ENCODE data around the gene ZNF629.
"Not testable (repeated sequence)": the region's sequence is repeated elsewhere in the genome, so short reads cannot be mapped to it uniquely, and the experiment has no call there.

The ZNF629 gene

DNA sequence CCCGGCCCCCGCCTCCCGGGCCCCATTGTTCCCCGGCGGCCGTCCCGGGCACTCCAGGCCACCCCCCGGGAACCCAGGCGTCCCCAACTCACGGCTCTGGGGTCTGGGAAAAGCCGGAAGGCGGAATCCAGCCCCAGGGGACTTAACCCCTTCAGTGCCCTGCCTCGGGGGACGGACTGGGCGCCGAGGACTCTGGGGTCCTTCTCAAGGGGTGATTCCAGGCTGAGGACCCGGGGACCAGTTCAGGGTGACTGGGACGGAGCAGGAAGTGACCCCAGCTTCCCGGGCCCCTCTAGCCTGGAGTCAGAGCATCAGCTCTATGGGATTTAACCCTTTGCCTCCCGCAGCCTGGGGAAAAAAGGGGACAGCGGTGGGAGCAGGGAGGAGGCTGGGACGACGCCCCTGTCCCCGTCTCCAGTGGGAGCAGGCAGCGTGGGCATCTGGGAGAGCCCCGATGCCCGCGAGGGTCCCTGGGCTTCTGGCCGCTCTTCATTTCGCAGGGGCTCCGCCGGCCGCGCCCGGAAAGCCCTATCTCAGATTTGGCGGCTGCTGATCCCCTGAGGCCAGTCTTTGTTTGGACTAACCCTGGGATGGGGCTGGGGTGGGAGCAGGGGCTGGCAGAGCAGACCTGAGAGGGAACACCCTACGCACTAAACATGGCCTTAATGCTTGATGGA is at the start of gene ZNF629:
Gene ZNF629 (minus strand): TSS at position 270 of the 677 bp plus-strand sequence. CDS start 2,723 bp downstream, outside the sequence.
- no peak for DNase-seq (ENCODE audit: low read depth in 2 of 2)

- DNase-seq (ENCODE audit: low read depth in 2 of 2), result no peak
These were observed 47.2 kb upstream of the ZNF629 start for GRCh38 chr16:30834130-30834740.

DNA sequence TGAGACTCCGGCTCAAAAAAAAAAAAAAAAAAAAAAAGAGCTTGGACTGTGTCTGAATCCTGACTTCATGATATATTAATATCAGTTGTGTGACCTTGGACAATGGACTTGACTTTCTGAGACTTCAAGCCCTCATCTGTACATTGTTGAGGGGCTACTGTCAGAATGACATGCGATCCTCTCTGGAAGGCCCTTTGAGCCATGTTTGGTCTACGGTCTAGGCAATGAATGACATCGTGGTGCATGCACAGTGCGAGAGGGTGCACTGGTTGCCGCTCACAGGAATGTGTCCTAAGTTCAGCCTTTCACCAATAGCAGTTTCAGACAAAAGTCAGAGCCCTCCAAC is 43.0 kb upstream of the ZNF629 start:
- DNase-seq (ENCODE audit: low read depth in 2 of 2), result no peak

GRCh38 chr16:30829130-30830071 is 42.4 kb upstream of the ZNF629 start:
- no peak for DNase-seq (ENCODE audit: low read depth in 2 of 2)

DNA sequence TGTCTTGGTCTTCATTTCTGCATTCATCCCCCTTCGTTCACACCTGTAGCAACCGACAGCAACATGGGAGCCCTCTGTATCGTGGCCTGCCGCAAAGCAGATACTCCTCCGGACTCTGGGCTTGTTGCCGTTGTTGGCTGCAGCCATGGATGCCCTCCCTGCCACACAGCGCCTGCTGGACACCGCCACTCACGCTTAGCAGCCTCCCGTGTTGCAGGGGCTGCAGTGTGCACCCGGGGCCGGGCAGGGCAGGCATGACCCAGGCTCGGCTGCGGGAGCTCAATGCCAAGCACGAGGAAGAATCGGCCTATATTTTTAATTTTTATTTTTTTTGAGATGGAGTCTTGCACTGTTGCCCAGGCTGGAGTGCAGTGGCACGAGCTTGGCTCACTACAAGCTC is 34.9 kb upstream of the ZNF629 start:
- no peak for DNase-seq (ENCODE audit: low read depth in 2 of 2)

- DNase-seq (ENCODE audit: low read depth in 2 of 2), result not testable (repeated sequence)
These were observed 34.4 kb upstream of the ZNF629 start for GRCh38 chr16:30821441-30821840.

- DNase-seq (ENCODE audit: low read depth in 2 of 2), result no peak
These were observed 34.0 kb upstream of the ZNF629 start for GRCh38 chr16:30820952-30821421.

DNA sequence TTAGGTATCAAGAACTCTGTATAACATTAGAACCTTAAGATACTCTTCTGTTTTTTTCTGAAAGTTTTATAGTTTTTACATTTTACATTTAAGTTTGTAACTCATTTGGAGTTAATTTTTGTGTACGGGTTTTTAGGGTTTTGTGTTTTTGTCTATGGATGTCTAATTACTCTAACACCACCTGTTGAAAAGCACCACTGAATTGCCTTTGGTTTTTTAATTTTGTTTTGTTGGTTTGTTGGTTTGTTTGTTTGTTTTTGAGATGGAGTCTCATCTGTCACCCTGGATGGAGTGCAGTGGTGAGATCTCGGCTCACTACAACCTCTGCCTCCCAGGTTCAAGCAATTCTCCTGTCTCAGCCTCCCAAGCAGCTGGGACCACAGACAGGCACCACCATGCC is 29.8 kb upstream of the ZNF629 start:
- DNase-seq (ENCODE audit: low read depth in 2 of 2), result no peak

DNA sequence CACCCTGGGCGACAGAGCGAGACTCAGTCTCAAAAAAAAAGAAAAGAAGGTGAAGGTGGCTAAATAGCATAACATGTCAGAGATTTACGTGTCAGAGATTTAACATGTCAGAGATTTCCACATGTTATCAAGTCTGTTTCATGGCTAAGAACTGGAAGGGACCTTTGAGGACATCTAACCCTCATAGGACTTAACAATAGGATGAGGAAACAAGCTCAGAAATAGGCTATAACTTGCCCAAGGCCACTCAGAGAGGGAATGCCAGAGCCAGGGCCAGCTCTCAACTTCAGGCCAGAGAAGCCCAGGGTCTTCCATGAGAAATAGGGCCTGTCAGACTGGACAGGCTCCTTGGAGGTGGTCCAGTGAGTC is 26.8 kb upstream of the ZNF629 start:
- no peak for DNase-seq (ENCODE audit: low read depth in 2 of 2)

- not testable (repeated sequence) for DNase-seq (ENCODE audit: low read depth in 2 of 2)
These were observed 22.7 kb upstream of the ZNF629 start for GRCh38 chr16:30809675-30810074.

DNA sequence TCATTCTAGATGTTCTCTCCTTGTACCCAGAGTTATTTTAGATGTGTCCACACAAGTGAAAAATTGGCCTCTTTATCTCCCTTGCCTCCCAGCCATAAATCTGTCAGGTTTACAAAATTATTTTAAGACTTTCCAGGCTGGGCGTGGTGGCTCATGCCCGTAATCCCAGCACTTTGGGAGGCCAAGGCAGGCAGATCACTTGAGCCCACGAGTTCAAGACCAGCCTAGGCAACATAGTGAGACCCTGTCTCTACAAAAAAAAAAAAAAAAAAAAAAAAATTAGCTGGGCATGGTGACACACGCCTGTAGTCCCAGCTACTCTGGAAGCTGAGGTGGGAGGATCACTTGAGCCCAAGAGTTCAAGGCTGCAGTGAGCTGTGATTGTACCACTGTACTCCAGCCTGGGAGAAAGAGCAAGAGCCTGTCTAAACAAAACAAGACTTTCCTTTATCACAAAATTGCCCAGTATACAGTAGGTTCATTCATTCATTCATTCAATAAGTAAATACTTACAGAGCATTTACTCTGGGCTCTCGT is 22.0 kb upstream of the ZNF629 start:
- DNase-seq (ENCODE audit: low read depth in 2 of 2), result not testable (repeated sequence)

DNA sequence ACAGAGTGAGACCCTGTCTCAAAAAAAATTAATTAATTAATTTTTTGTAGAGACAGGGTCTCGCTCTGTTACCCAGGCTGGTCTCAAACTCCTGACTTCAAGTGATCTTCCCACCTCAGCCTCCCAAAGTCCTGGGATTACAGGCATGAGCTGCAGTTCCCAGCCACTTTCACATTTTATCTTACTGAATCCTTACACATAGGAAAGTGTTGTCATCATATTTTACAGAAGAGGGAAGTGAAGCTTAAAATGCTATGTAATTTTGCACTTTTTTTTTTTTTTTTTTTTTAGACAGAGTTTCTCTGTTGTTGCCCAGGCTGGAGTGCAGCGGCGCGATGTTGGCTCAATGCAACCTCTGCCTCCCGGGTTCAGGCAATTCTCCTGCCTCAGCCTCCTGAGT is 21.1 kb upstream of the ZNF629 start:
- DNase-seq (ENCODE audit: low read depth in 2 of 2), result no peak

GRCh38 chr16:30805370-30806169 is 18.6 kb upstream of the ZNF629 start:
- no peak for DNase-seq (ENCODE audit: low read depth in 2 of 2)

GRCh38 chr16:30805056-30805369 is 18.0 kb upstream of the ZNF629 start:
- DNase-seq (ENCODE audit: low read depth in 2 of 2), result no peak

- no peak for DNase-seq (ENCODE audit: low read depth in 2 of 2)
These were observed 15.9 kb upstream of the ZNF629 start for GRCh38 chr16:30802936-30803335.

GRCh38 chr16:30797670-30798309 is 10.8 kb upstream of the ZNF629 start:
- no peak for DNase-seq (ENCODE audit: low read depth in 2 of 2)

- no peak for DNase-seq (ENCODE audit: low read depth in 2 of 2)
These were observed 7.6 kb upstream of the ZNF629 start for GRCh38 chr16:30794634-30795033.

DNA sequence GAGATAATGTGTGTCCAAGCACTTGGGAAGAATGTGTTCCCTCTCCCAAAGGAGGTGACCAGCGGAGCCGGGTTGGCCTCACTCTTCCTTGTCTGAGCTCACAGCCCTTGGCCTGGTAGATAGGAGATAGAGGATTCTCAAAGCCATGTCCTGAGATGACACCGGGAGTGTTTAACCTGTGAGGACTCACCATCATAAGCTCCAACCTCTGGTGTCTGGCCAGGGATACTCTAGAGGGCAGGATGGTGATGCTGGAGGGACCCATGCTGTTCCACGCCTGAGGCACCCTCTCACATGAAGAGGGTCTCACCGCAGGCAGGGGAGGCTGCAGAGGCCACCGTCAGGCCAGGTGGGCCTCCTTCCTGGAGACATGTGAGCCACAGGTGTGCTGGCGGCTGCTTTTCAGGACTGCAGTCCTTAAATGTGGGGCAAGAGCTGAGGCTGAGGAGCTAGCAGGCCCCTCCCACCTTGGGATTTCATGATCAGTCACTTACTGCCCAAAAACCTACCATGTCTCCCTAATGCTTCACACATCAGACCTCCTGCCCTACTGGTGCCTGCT is 6.6 kb upstream of the ZNF629 start:
- no peak for DNase-seq (ENCODE audit: low read depth in 2 of 2)

- DNase-seq (ENCODE audit: low read depth in 2 of 2), result no peak
These were observed 791 bp upstream of the ZNF629 start for GRCh38 chr16:30787613-30788378.

All from stimulated activated CD8-positive, alpha-beta memory T cell treated with anti-CD3 and anti-CD28 coated beads, Interleukin-2, amount 100 ng/mL, for 48 hours (primary cell).